Subcutaneous abdominal adipose tissue (tissue), 5 donors: ENCODE measurements around the gene WNT9B.

Experiments
- H3K27ac ChIP-seq: one replicate; pipeline ENCODE4 v1.7.0; 2013; ENCODE audit warnings: low read depth, mild to moderate bottlenecking, inconsistent platforms, low read length, moderate library complexity
- H3K27me3 ChIP-seq, 5 donors: one replicate each; pipeline ENCODE4 v1.7.0; 2013; ENCODE audit warnings: low read length in 5 of 5, inconsistent platforms in 1 of 5; ENCODE audit not compliant: control insufficient read depth in 5 of 5, insufficient read depth in 4 of 5
- H3K36me3 ChIP-seq, 5 donors: one replicate each; pipeline ENCODE4 v1.7.0; 2013; ENCODE audit warnings: low read length in 5 of 5; ENCODE audit not compliant: control insufficient read depth in 5 of 5, insufficient read depth in 5 of 5
- H3K4me1 ChIP-seq, 5 donors: one replicate each; pipeline ENCODE4 v1.7.0; 2013; ENCODE audit warnings: low read length in 5 of 5, mild to moderate bottlenecking in 3 of 5, moderate library complexity in 1 of 5; ENCODE audit not compliant: control insufficient read depth in 5 of 5, insufficient read depth in 5 of 5
- H3K4me3 ChIP-seq, 5 donors: one replicate each; pipeline ENCODE4 v1.7.0; 2013; ENCODE audit warnings: low read length in 5 of 5, low read depth in 1 of 5
- H3K9ac ChIP-seq, 5 donors: one replicate each; pipeline ENCODE4 v1.7.0; 2013; ENCODE audit warnings: low read length in 5 of 5, mild to moderate bottlenecking in 4 of 5, moderate library complexity in 3 of 5
- H3K9me3 ChIP-seq, 5 donors: one replicate each; pipeline ENCODE4 v1.7.0; 2013; ENCODE audit warnings: low read length in 5 of 5; ENCODE audit not compliant: control insufficient read depth in 5 of 5
- donor health status: healthy.
- donor health status: healthy.
- donor health status: healthy.
- donor health status: healthy.
- donor health status: healthy.

The WNT9B gene

DNA sequence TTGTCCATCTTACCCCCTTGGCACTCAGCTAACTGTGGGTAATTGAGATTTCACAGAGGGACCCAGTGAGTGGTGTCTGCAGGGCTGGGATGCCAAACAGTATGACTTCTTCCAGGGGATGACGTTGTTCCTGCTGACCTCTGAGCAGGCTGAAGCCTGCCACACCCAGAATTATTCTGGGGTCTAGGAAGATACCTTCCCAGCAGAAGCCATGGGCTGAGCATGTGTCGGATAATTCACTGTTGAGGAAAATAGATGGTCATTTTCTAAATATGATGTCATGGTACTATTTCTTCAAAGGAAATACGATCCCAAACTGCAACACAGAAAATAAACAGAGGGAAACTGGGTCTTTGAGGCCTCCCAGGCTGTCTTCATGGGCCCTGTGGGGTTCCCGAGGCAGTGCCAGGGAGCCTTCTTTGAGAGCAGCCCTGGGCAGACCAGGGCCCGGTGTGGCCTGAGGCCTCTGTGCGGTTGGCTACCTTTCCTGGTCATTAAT is 17.4 kb downstream of the WNT9B start:
- H3K4me3 ChIP-seq, result no peak overlapping the region

DNA sequence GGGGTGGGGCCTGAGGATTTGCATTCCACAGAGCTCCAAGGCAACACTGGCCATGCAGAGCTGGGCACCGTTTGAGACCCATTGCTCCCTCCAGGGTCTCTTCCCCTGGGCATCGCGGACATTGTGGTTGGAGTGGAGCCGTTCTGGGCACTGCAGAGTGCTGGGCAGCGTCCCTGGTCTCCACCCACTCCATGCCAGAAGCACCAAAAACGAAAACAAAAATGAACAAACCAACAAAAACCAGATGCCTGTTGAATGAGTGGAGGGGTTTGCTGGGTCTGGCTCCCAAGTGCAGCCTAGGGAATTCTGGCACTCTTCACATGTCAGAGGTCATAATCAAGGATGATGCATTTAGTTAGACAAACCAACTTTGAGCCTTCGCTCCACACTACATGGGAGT is 17.9 kb downstream of the WNT9B start:
- Histone ChIP-seq H3K4me1 (no peaks in the 10 kb centered on the region), H3K9ac (no peak overlapping the region), H3K27ac (no peak overlapping the region), H3K9me3 (no peaks in the 10 kb centered on the region), H3K27me3 (peaks cover 3 to 15% (median 11%) of the 10 kb centered on the region in 5 donors), H3K4me3 (no peak overlapping the region), H3K36me3 (no peaks in the 10 kb centered on the region)

More for the DNA sequence above, 17.4 kb downstream of the WNT9B start:
- H3K36me3 ChIP-seq, result no peaks in the 10 kb centered on the region
- H3K4me1 ChIP-seq, result no peaks in the 10 kb centered on the region
- H3K9ac ChIP-seq, result no peak overlapping the region
- no peak overlapping the region for H3K27ac ChIP-seq
- peaks cover 3 to 21% (median 13%) of the 10 kb centered on the region in 5 donors for H3K27me3 ChIP-seq
- H3K9me3 ChIP-seq, result no peaks in the 10 kb centered on the region

DNA sequence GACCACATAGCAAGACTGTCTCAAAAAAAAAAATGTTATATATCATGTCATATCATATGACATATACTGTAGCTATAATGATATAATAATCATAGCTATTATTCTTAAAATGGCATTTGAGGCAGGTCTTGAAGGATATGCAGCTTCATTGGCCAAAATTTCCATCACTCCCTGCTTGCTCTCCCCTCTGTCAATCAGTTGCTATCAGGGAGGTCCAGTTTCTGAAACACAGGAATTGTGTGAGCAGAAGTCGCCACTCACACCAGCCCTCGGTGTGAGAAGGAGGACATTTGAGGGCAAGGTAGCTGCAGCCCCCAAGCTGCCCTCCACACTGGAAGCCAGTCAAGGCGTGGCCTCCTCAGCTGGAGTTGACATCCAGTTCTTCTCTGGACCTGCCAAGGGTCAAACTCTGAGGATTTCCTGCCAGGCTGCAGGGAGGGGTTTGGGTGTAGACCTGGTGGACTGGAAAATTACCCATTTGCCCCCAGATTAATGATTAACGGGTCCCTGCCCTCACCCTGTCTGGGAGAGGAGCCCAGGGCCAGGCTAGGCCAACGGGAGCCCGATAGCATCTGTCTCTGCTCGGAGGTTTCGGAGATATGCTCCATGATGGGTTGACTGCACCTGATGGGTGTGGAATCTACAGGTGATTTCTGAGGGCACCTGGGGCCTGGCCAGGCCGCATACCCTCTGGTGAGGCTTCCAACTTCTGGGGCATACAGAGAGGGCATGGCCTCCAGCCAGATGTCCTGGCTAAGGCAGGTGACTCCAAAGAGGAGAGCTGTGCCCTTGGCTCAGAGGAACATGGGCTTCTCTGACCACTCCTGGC is 18.8 kb downstream of the WNT9B start:
- Histone ChIP-seq H3K27ac (no peak overlapping the region), H3K9me3 (no peaks in the 10 kb centered on the region), H3K36me3 (no peaks in the 10 kb centered on the region), H3K27me3 (peaks cover 0 to 6% (median 3%) of the 10 kb centered on the region in 5 donors), H3K9ac (no peak overlapping the region), H3K4me1 (peaks cover 0 to 2% (median 0%) of the 10 kb centered on the region in 5 donors), H3K4me3 (no peak overlapping the region)

DNA sequence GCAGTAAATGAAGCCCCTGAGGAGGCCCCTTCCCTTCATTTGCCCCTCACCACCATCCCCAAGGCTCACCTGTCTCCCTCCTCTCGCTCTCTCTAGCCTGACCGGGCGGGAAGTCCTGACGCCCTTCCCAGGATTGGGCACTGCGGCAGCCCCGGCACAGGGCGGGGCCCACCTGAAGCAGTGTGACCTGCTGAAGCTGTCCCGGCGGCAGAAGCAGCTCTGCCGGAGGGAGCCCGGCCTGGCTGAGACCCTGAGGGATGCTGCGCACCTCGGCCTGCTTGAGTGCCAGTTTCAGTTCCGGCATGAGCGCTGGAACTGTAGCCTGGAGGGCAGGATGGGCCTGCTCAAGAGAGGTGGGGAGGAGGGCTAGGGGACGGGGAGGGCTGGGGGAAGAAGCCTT is 21.0 kb downstream of the WNT9B start:
- Histone ChIP-seq H3K4me1 (peaks cover 0 to 20% (median 12%) of the 10 kb centered on the region in 5 donors), H3K9me3 (no peaks in the 10 kb centered on the region), H3K27me3 (peaks cover 0 to 3% (median 0%) of the 10 kb centered on the region in 5 donors), H3K9ac (no peak overlapping the region), H3K36me3 (no peaks in the 10 kb centered on the region), H3K4me3 (no peak overlapping the region), H3K27ac (no peak overlapping the region)

DNA sequence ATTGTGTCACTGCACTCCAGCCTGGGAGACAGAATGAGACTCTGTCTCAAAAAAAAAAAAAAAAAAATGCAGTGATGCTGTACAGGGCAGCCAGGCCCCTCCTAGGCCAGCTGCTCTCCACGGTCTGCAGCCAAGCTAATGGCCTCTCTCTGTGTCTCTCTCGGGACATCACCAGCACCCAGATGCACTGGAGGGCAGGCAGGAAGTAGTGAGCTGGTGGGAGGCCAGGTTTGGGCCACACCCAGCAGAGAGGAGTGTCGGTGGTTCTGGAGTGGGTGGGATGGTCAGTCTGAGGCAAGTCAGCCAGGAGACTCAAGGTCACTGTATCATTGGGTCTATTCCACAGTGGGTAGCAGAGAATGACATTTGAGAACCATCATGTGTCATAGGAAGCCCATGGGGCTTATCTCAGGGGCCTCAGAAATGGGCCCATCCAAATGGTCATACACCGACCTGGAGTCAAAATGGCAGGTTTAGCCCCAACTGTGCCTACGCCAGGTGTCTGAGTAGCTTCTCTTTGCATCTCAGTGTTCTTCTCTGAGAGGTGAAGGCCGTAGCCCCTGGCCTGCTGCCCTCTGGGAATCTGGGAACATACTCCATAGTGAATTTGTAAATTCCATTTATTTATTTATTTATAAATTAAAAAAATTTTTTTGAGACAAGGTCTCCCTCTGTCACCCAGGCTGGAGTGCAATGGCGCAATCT is 22.7 kb downstream of the WNT9B start:
- H3K9ac ChIP-seq, result no peak overlapping the region
- H3K27me3 ChIP-seq, result peaks cover 0 to 3% (median 0%) of the 10 kb centered on the region in 5 donors
- no peak overlapping the region for H3K4me3 ChIP-seq
- H3K9me3 ChIP-seq, result no peaks in the 10 kb centered on the region
- H3K36me3 ChIP-seq, result no peaks in the 10 kb centered on the region
- peaks cover 4 to 35% (median 27%) of the 10 kb centered on the region in 5 donors for H3K4me1 ChIP-seq
- H3K27ac ChIP-seq, result no peak overlapping the region

DNA sequence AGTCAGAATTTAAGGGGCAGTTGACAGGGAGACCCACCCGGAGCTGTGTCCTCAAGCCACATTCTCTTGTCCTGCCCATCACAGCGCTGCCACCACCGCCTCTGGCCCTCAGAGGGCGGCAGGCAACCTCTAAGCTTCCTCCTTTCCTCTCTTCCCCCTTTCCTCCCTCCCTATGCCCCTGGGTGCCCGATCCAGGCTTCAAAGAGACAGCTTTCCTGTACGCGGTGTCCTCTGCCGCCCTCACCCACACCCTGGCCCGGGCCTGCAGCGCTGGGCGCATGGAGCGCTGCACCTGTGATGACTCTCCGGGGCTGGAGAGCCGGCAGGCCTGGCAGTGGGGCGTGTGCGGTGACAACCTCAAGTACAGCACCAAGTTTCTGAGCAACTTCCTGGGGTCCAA is 23.5 kb downstream of the WNT9B start:
- Histone ChIP-seq H3K9me3 (no peaks in the 10 kb centered on the region), H3K27ac (no peak overlapping the region), H3K9ac (no peak overlapping the region), H3K27me3 (peaks cover 0 to 3% (median 0%) of the 10 kb centered on the region in 5 donors), H3K36me3 (no peaks in the 10 kb centered on the region), H3K4me3 (no peak overlapping the region), H3K4me1 (peaks cover 6 to 35% (median 28%) of the 10 kb centered on the region in 5 donors)

DNA sequence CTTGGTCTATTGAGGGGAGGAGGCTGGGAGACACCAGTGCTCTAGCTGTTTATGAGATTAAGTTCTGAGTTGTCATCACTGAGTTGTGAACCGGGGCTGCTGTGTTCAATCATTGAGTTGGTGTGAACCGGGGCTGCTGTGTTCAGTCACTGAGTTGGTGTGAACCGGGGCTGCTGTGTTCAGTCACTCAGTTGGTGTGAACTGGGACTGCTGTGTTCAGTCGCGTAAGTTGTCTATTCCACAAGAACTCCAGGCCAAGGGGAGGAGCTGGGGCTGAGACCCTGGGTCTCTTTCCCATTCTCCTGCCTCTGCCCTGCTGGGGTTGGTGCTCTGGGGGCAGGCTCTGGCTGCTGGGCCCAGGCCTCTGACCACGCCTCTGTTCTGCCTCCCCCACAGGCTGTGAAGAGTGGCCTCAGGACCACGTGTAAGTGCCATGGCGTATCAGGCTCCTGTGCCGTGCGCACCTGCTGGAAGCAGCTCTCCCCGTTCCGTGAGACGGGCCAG is 24.5 kb downstream of the WNT9B start:
- no peak overlapping the region for H3K4me3 ChIP-seq
- H3K36me3 ChIP-seq, result no peaks in the 10 kb centered on the region
- H3K9ac ChIP-seq, result no peak overlapping the region
- H3K27me3 ChIP-seq, result peaks cover 0 to 3% (median 0%) of the 10 kb centered on the region in 5 donors
- H3K27ac ChIP-seq, result no peak overlapping the region
- no peaks in the 10 kb centered on the region for H3K9me3 ChIP-seq
- H3K4me1 ChIP-seq, result peaks cover 6 to 35% (median 28%) of the 10 kb centered on the region in 5 donors

DNA sequence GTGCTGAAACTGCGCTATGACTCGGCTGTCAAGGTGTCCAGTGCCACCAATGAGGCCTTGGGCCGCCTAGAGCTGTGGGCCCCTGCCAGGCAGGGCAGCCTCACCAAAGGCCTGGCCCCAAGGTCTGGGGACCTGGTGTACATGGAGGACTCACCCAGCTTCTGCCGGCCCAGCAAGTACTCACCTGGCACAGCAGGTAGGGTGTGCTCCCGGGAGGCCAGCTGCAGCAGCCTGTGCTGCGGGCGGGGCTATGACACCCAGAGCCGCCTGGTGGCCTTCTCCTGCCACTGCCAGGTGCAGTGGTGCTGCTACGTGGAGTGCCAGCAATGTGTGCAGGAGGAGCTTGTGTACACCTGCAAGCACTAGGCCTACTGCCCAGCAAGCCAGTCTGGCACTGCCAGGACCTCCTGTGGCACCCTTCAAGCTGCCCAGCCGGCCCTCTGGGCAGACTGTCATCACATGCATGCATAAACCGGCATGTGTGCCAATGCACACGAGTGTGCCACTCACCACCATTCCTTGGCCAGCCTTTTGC is 25.0 kb downstream of the WNT9B start:
- Histone ChIP-seq H3K36me3 (no peaks in the 10 kb centered on the region), H3K27me3 (peaks cover 0 to 3% (median 0%) of the 10 kb centered on the region in 5 donors), H3K9ac (no peak overlapping the region), H3K9me3 (no peaks in the 10 kb centered on the region), H3K4me1 (peaks cover 6 to 35% (median 28%) of the 10 kb centered on the region in 5 donors), H3K4me3 (no peak overlapping the region), H3K27ac (no peak overlapping the region)

DNA sequence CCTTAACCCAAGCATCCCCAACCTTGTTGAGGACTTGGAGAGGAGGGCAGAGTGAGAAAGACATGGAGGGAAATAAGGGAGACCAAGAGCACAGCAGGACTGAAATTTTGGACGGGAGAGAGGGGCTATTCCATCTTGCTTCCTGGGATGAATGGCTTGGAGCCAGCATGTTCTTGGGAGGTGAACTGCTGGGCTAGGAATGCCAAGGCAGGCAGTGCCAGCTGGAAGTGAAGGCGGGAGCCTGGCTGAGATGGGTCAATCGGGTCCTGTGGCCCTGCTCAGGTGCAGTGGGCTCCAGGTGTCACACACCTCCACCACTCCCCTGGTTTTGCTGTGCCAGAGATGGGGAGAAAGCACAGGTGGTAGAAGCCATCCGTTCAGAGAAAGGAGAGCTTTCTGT is 25.5 kb downstream of the WNT9B start:
- H3K27ac ChIP-seq, result peak overlapping the region; percentile 46
- peaks cover 0 to 3% (median 0%) of the 10 kb centered on the region in 5 donors for H3K27me3 ChIP-seq
- no peak overlapping the region for H3K4me3 ChIP-seq
- H3K9me3 ChIP-seq, result no peaks in the 10 kb centered on the region
- H3K4me1 ChIP-seq, result peaks cover 6 to 35% (median 28%) of the 10 kb centered on the region in 5 donors
- H3K36me3 ChIP-seq, result no peaks in the 10 kb centered on the region
- H3K9ac ChIP-seq, result no peak overlapping the region
